Stomach (tissue), 4 donors: ENCODE results near the gene ALDH16A1.

ENCODE experiments used
- CTCF ChIP-seq, 7 experiments: fragments of 450-650 bp in 4 of 7; fragments of 200-600 bp in 3 of 7; sonication (generic) in 3 of 7; IDR thresholded peaks; one replicate each; pipeline ENCODE4 v1.5.1; 2016 to 2019; ENCODE audit warnings: antibody characterized with exemption in 7 of 7, control low read depth in 2 of 7, mild to moderate bottlenecking in 1 of 7
- POLR2A ChIP-seq, 4 donors: fragments of 450-650 bp; IDR thresholded peaks; one replicate each; pipeline ENCODE4 v1.6.1; 2016; ENCODE audit warnings: antibody characterized with exemption in 4 of 4, control low read depth in 2 of 4, mild to moderate bottlenecking in 1 of 4, moderate library complexity in 1 of 4
- POLR2AphosphoS5 ChIP-seq, 3 donors: sonication (generic); formaldehyde crosslinking; IDR thresholded peaks; one replicate each; pipeline ENCODE4 v1.6.1; 2016; ENCODE audit warnings: antibody characterized with exemption in 3 of 3

GRCh38 chr19:49515767-49516166 lies 62.7 kb downstream of the ALDH16A1 start:
- TF ChIP-seq CTCF (IDR thresholded peaks at IDR 0.05) (no peak), POLR2AphosphoS5 (IDR thresholded peaks at IDR 0.05) (no peak), POLR2A (IDR thresholded peaks at IDR 0.05) (no peak)
